ENCODE measurements around the gene PTPRT.

PTPRT gene

DNA sequence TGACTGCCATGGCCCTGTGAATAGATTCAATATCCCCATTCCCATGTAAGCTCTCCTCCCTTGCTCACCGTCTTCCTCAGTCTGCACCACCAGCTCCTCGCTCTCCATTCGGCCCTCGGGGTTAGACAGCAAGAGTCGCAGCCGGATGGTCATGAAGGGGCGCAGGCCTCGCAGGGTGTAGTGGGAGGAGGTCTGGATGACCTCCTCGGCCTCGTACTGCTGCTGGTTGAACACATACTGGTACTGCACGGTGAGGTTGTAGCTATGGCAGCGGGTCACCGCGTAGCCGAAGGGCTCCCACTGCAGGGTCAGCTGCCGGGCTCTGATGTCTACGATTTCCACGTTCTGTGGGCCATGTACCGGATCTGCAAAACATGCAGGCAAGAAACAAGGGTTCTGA lies 717.5 kb downstream of the PTPRT start:
- no peak for DNase-seq (ENCODE audit: low read depth in 2 of 2)

DNA sequence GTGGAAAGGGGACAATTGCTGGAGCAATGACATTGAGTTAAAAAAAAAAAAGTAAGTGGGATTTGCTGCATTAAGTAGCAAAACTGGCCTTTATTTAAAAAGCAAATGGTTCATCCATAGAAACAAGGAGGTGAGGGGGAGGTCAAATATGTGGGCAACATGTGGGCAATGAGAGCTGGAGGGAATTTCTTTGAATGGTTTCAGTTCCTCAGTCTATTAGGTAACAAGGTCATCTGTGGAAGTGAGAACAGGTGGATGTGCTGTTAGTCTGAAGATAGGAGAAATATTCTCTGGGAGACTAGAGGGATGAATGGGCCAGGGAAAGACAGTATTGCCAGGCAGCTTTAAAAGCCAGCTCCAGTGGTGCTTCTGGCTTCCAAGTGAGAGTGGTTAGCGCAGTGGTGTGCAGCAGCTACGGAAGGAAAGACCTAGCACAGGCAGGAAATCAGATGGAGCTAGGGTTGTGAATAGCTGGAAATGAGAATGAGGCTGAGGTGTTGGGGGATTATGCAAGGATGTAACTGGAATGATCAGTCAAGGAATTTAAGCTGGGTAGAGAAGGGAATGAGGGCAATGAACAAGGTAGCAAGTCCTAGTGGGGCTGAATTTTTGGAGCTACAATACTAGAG lies 727.6 kb downstream of the PTPRT start:
- no peak for DNase-seq (ENCODE audit: low read depth in 2 of 2)

GRCh38 chr20:42461291-42461690 lies 728.4 kb downstream of the PTPRT start:
- DNase-seq (ENCODE audit: low read depth in 2 of 2): no peak

DNA sequence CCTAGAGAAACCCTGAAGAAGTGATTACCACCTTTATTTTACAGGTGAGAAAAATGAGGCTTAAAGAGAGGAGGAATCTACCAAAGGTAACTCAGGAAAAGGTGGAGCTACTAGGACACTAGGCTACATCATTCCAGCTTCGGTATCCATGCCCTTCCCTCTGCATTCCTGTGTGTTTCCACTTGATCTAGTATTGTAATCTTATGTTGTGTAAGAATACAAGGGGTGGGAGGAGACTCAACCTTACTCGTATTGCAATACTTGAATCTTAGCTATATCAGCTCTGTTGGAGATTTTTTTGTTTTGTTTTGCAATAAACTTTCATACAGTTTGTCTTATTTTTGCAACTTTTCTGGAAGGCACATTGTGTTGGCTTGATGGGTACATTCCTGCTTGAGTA lies 742.4 kb downstream of the PTPRT start:
- DNase-seq (ENCODE audit: low read depth in 2 of 2): no peak

DNA sequence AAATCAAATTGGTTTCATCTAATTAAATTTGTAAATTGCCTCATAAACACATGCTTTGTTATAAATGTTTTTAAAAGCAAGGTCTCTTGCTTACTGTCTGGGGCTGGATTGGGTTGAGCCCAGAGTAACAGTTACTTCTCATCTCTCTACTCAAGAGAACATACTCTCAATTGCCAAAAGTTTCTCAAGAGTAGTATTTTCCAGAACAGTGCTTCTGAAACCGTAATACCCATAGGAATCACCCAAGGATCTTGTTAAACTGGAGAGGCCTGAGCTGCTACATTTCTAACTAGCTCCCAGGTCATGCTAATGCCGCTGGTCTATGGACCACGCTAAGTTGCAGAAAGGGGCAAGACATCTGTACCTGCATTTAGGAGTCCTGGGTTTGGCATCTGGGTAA lies 744.9 kb downstream of the PTPRT start:
- no peak for DNase-seq (ENCODE audit: low read depth in 2 of 2)

DNA sequence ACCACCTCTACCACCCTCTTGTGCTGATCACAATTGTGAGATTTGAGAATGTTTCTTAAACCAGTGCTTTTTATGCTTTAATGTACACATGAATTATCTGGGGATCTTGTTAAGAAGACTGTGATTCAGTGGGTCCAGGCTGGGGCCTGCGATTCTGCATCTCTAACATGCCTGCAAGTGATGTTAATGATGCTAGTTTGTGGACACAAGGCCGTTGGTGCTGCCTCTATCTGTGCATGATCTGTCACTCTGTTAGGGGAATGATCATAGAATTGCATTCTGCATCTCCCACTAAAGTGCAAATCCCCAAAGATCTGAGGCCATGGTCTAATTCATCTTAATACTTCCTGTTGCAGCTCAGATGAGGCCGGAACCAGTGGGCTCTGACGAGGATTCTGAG lies 746.5 kb downstream of the PTPRT start:
- no peak for DNase-seq (ENCODE audit: low read depth in 2 of 2)

- no peak for DNase-seq (ENCODE audit: low read depth in 2 of 2)
Observed at GRCh38 chr20:42442716-42443115, 747.0 kb downstream of the PTPRT start.

- no peak for DNase-seq (ENCODE audit: low read depth in 2 of 2)
Observed at GRCh38 chr20:42441864-42442331, 747.8 kb downstream of the PTPRT start.

- DNase-seq (ENCODE audit: low read depth in 2 of 2): no peak
Observed at GRCh38 chr20:42441196-42441863, 748.4 kb downstream of the PTPRT start.

GRCh38 chr20:42435230-42435629 lies 754.5 kb downstream of the PTPRT start:
- DNase-seq (ENCODE audit: low read depth in 2 of 2): no peak

GRCh38 chr20:42432496-42433334 lies 757.0 kb downstream of the PTPRT start:
- no peak for DNase-seq (ENCODE audit: low read depth in 2 of 2)

DNA sequence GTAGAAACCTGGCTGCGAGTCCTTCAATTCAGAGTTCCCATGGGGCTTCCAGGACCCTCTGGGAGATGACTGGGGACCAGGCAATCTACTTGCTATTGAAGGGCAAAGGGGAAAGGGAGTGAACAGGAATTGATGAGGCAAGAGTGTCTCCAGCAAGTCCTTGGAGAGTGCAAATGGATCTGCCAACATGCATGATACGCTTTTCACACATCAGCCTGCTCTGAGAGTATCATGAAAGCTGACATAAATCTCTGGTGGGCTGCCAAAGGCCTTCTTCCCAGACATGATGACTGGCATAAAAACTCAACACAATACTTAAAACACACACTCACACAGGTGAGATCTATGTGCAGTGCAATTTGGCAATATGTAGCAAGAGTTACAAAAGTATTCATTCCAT lies 759.1 kb downstream of the PTPRT start:
- no peak for DNase-seq (ENCODE audit: low read depth in 2 of 2)

DNA sequence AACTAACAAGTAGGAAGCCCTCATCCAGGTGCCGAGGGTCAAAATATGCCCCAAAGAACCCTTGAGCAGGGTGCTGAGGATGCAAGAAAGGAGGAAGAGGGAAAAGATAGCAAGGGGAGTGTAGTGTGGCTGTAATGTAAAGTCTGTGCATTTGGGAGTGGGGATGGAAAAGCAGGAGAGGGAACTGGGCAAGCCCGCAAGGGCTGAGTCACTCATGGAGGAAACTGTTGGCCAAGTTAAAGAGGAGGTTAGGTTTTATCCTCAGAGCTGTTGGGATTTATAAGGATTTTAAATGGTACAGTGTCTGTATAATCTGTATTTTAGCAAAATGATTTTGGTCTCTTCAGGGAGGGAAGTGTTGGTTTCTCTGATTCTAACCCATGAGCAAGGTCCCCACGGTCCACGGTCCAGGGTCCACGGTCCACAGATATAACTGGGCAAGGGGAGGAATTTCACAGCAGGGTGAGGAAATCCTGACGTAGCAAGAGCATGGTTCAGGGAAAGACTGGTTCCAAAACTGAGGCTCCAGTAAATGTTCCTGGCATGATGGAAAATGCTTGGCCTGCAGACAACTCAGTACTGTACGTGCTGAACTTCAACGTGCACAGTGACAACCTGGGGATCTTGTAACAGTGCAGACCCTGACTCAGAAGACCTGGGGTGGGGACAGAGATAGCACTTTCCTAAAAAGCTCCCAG lies 759.8 kb downstream of the PTPRT start:
- DNase-seq (ENCODE audit: low read depth in 2 of 2): no peak

GRCh38 chr20:42419814-42420532 lies 769.7 kb downstream of the PTPRT start:
- no peak for DNase-seq (ENCODE audit: low read depth in 2 of 2)

DNA sequence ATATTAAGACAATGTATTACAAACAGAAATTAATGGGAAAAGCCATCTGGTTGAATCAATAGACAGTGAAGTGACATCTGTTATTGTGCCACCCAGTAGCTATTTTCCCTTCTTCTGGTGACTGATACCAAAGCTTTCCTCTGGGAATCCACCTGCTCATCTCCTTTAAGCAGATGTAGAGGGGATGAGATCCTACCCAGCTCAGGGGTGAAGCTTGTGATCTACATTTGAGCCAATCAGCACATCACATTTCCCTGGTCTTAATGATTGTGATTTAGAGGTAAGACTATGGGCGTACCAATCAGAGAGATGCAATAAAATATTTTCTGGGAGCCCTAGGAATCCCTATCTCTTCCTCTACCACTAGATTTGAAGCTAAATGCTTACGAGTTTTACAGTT lies 782.9 kb downstream of the PTPRT start:
- DNase-seq (ENCODE audit: low read depth in 2 of 2): no peak

- no peak for DNase-seq (ENCODE audit: low read depth in 2 of 2)
Observed at GRCh38 chr20:42402455-42402854, 787.3 kb downstream of the PTPRT start.

GRCh38 chr20:42401613-42402012 lies 788.1 kb downstream of the PTPRT start:
- no peak for DNase-seq (ENCODE audit: low read depth in 2 of 2)

- no peak for DNase-seq (ENCODE audit: low read depth in 2 of 2)
Observed at GRCh38 chr20:42399802-42400201, 789.9 kb downstream of the PTPRT start.

GRCh38 chr20:42392442-42392841 lies 797.3 kb downstream of the PTPRT start:
- DNase-seq (ENCODE audit: low read depth in 2 of 2): no peak

DNA sequence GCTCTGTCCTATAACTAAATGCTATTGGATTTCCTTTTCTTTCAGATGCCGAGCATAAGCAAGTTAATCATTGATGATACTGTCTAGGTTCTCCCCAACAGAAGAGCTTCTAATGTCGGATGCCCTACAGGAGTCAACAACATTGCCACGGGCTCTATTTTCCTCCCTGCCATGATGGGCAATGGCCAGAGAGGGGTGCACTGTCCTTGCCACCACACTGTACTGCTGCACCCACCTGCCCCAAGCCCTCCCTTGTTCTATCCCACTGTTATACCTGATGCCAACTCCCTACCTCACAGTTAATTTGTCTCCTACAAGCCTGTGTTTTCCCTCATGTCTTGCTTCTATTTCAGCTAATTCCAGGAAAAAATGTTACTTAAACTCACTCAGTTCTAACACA lies 797.9 kb downstream of the PTPRT start:
- DNase-seq (ENCODE audit: low read depth in 2 of 2): no peak

- no peak for DNase-seq (ENCODE audit: low read depth in 2 of 2)
Observed at GRCh38 chr20:42380287-42380686, 809.4 kb downstream of the PTPRT start.

DNA sequence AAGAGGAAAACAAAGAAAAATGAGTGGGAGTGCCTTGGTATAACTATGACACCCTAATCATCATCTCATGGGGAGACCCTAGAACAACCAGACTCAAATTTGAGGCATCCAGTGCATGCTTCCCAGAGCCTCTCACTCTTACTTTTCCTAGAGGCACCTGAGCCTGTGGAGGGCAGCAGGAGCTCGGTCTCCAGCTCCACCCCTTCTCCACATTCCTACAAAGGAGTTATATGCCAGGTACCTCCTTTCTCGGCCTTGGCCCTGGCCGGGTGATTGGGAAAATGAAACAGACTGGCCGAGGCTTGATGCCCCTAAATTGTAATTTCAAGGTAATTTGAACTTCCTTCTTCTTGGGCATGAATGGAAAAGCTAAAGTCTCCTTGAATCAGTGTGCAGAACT lies 810.3 kb downstream of the PTPRT start:
- DNase-seq (ENCODE audit: low read depth in 2 of 2): no peak
